Endothelial cell of umbilical vein (primary cell): ENCODE results near the gene OSBPL10.

Experiments used
- CTCF ChIP-seq, 2 donors: IDR thresholded peaks; 1 replicate in 1 of 2; 2 replicates in 1 of 2; pipeline ENCODE4 v1.5.1; 2011; ENCODE audit warnings: low read length in 2 of 2, mild to moderate bottlenecking in 2 of 2, moderate library complexity in 2 of 2, control low read depth in 1 of 2, inconsistent platforms in 1 of 2, low read depth in 1 of 2; ENCODE audit not compliant: insufficient read depth in 1 of 2; ENCODE audit errors: extremely low read depth in 1 of 2
- EZH2 ChIP-seq: IDR thresholded peaks from 2 replicates; pipeline ENCODE4 v1.6.1; 2012; ENCODE audit warnings: borderline replicate concordance, low read depth, mild to moderate bottlenecking, moderate library complexity, low read length, inconsistent platforms; ENCODE audit not compliant: severe bottlenecking
- FOS ChIP-seq: IDR thresholded peaks from 2 replicates; pipeline ENCODE4 v1.6.1; 2011; ENCODE audit warnings: mild to moderate bottlenecking, low read length, moderate library complexity, borderline replicate concordance; ENCODE audit not compliant: insufficient read depth
- GATA2 ChIP-seq: IDR thresholded peaks from 2 replicates; pipeline ENCODE4 v1.7.0; 2011; ENCODE audit warnings: low read depth, mild to moderate bottlenecking, moderate library complexity, mixed read lengths, low read length; ENCODE audit not compliant: insufficient read length, insufficient read depth
- JUN ChIP-seq: IDR thresholded peaks from 2 replicates; pipeline ENCODE4 v1.6.1; 2011; ENCODE audit warnings: borderline replicate concordance, low read depth; ENCODE audit not compliant: insufficient read length, insufficient read depth
- MAX ChIP-seq: IDR thresholded peaks from 2 replicates; pipeline ENCODE4 v1.6.1; 2011; ENCODE audit not compliant: insufficient read depth, insufficient read length
- MYC ChIP-seq: IDR thresholded peaks from one replicate; pipeline ENCODE4 v1.6.1; 2011; ENCODE audit warnings: mild to moderate bottlenecking, low read depth, low read length
- POLR2A ChIP-seq: IDR thresholded peaks from 2 replicates; pipeline ENCODE4 v1.6.1; 2012; ENCODE audit warnings: low read depth, mild to moderate bottlenecking, control low read depth, low read length
- POLR2AphosphoS5 ChIP-seq: IDR thresholded peaks from 2 replicates; pipeline ENCODE4 v1.6.1; 2012; ENCODE audit warnings: low read depth, mild to moderate bottlenecking, control low read depth, low read length, moderate library complexity; ENCODE audit not compliant: insufficient read depth

- no peak for TF ChIP-seq JUN
- TF ChIP-seq CTCF (IDR thresholded peaks at IDR 0.05; ENCODE audit: extremely low read depth in 1 of 2, insufficient read depth in 1 of 2, low read depth in 1 of 2, low read length in 2 of 2), result no peak
- TF ChIP-seq EZH2, result no peak
- TF ChIP-seq POLR2AphosphoS5, result no peak
- no peak for TF ChIP-seq POLR2A
- TF ChIP-seq MAX, result no peak
- no peak for TF ChIP-seq FOS
- no peak for TF ChIP-seq MYC
- no peak for TF ChIP-seq GATA2
Measured at GRCh38 chr3:31978553-31978952, 2.5 kb downstream of the OSBPL10 start.
